Tibial artery (tissue), 4 donors: Measurements from ENCODE around the gene ALG5.

Experiments
- DNase-seq, 2 donors: peaks; one replicate each; pipeline ENCODE4 v3.0.0-alpha.2; 2019
- H3K27ac ChIP-seq, 2 donors: fragments of 200-600 bp; sonication (generic) in 1 of 2; 1 replicate in 1 of 2; 2 replicates in 1 of 2; pipeline ENCODE4 v1.5.1; 2018 to 2019; ENCODE audit warnings: mild to moderate bottlenecking in 1 of 2
- H3K27me3 ChIP-seq, 2 donors: fragments of 200-600 bp; sonication (generic) in 1 of 2; one replicate each; pipeline versions ENCODE4 v1.5.1 to v1.6.0; 2016 to 2019
- H3K36me3 ChIP-seq, 3 donors: fragments of 200-600 bp; sonication (generic) in 2 of 3; one replicate each; pipeline ENCODE4 v1.5.1; 2016 to 2019; ENCODE audit warnings: mild to moderate bottlenecking in 2 of 3
- H3K4me1 ChIP-seq, 4 donors: fragments of 200-600 bp; sonication (generic) in 2 of 4; 1 replicate in 3 of 4; 2 replicates in 1 of 4; pipeline ENCODE4 v1.5.1; 2016 to 2019
- H3K4me3 ChIP-seq, 2 donors: fragments of 200-600 bp; sonication (generic) in 1 of 2; 1 replicate in 1 of 2; 2 replicates in 1 of 2; pipeline ENCODE4 v1.5.1; 2018 to 2019; ENCODE audit warnings: mild to moderate bottlenecking in 2 of 2
- H3K9me3 ChIP-seq, 3 donors: fragments of 200-600 bp; sonication (generic) in 1 of 3; one replicate each; pipeline ENCODE4 v1.5.1; 2016 to 2019
- CTCF ChIP-seq, 2 experiments: fragments of 200-600 bp in 1 of 2; fragments of 450-650 bp in 1 of 2; IDR thresholded peaks; one replicate each; pipeline ENCODE4 v1.5.1; 2017 to 2019; ENCODE audit warnings: antibody characterized with exemption in 2 of 2, mild to moderate bottlenecking in 1 of 2, moderate library complexity in 1 of 2
- intact Hi-C: fragments of 100-400 bp; cut with DNase I; formaldehyde crosslinking; loops from one replicate; pipeline ENCODE4 v1.15.0; 2023; ENCODE audit warnings: low total_unique reads

Gene ALG5

GRCh38 chr13:36965767-36966166 lies 33.4 kb downstream of the ALG5 start:
- DNase-seq, result no peak
- Histone ChIP-seq H3K4me1 (no peaks in the 10 kb centered on the region), H3K9me3 (no peaks in the 10 kb centered on the region), H3K27ac (no peak overlapping the region), H3K4me3 (no peak overlapping the region), H3K27me3 (no peaks in the 10 kb centered on the region), H3K36me3 (peaks cover 27 to 48% (median 42%) of the 10 kb centered on the region in 3 donors)
- intact Hi-C loops, result no loop called here
- no peak for TF ChIP-seq CTCF (IDR thresholded peaks at IDR 0.05)

GRCh38 chr13:36959456-36960116 lies 39.6 kb downstream of the ALG5 start:
- H3K4me3 ChIP-seq, result no peak overlapping the region
- peaks cover 11 to 16% (median 11%) of the 10 kb centered on the region in 3 donors for H3K36me3 ChIP-seq
- no peak for DNase-seq
- H3K4me1 ChIP-seq, result peaks cover 0 to 20% (median 1%) of the 10 kb centered on the region in 4 donors
- intact Hi-C loops, result no loop called here
- H3K9me3 ChIP-seq, result no peaks in the 10 kb centered on the region
- no peak for TF ChIP-seq CTCF (IDR thresholded peaks at IDR 0.05)
- peak overlapping the region; percentile 42 to 43 for H3K27ac ChIP-seq
- no peaks in the 10 kb centered on the region for H3K27me3 ChIP-seq

DNA sequence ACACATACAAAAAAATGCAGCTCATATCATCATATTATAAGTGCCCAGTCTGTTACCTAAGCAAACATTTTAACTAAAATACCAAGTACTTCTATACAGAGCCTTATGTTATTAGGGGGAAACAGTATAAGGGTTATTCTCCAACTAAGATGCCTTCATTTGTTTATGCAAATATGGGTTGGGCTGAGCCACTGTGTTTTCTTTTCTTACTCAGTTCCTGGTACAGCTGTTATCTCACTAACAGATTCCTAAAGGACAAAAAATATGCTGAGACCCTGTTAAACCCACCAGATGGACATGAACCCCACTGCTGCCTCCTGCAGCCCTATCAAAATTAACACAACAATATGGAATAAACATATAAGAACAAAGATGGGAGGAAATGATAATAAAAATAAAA lies 44.6 kb downstream of the ALG5 start:
- TF ChIP-seq CTCF (IDR thresholded peaks at IDR 0.05), result no peak
- Histone ChIP-seq H3K36me3 (peaks cover 0 to 28% (median 15%) of the 10 kb centered on the region in 3 donors), H3K4me1 (peaks cover 0 to 8% (median 0%) of the 10 kb centered on the region in 4 donors), H3K27ac (no peak overlapping the region), H3K4me3 (no peak overlapping the region), H3K27me3 (no peaks in the 10 kb centered on the region), H3K9me3 (no peaks in the 10 kb centered on the region)
- intact Hi-C loops, result no loop called here
- no peak for DNase-seq

DNA sequence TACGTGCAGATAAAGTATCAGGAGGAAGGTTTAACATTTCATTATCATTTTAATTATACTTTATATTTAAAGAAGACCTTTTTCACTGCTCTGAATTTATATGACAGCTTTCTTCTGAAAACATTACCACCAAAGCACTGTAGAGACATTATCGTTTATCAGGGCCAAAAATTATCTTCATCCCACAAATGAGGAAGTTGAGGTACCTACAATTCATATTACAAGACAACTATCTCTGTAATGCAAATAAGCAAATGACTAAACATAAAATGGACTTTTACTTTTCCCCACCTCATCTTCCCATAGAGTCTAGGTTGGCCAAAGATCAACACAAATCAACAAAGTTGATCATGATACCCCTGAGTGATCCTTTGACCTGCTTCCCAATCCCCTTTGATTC lies 48.2 kb downstream of the ALG5 start:
- Histone ChIP-seq H3K9me3 (no peaks in the 10 kb centered on the region), H3K4me1 (no peaks in the 10 kb centered on the region), H3K27me3 (no peaks in the 10 kb centered on the region), H3K27ac (no peak overlapping the region), H3K4me3 (no peak overlapping the region), H3K36me3 (peaks cover 12 to 47% (median 15%) of the 10 kb centered on the region in 3 donors)
- intact Hi-C loops, result no loop called here
- no peak for DNase-seq
- no peak for TF ChIP-seq CTCF (IDR thresholded peaks at IDR 0.05)

GRCh38 chr13:36950330-36950729 lies 48.8 kb downstream of the ALG5 start:
- H3K36me3 ChIP-seq, result peaks cover 12 to 47% (median 15%) of the 10 kb centered on the region in 3 donors
- H3K27ac ChIP-seq, result no peak overlapping the region
- no peak overlapping the region for H3K4me3 ChIP-seq
- no peaks in the 10 kb centered on the region for H3K4me1 ChIP-seq
- no peaks in the 10 kb centered on the region for H3K9me3 ChIP-seq
- no peak for DNase-seq
- no peak for TF ChIP-seq CTCF (IDR thresholded peaks at IDR 0.05)
- intact Hi-C loops, result no loop called here
- H3K27me3 ChIP-seq, result no peaks in the 10 kb centered on the region
